Cardiac fibroblast (primary cell): ENCODE results near the gene OSTC.

ENCODE experiments used
- DNase-seq, 2 donors: peaks; one replicate each; pipeline versions ENCODE4 v3.0.0 to v3.0.0-alpha.2; 2010; ENCODE audit warnings: low read depth in 2 of 2
- H3K4me3 ChIP-seq, 2 donors: replicated peaks in 1 of 2; 1 replicate in 1 of 2; 2 replicates in 1 of 2; pipeline ENCODE4 v1.5.1; 2011; ENCODE audit warnings: low read depth in 2 of 2, low read length in 2 of 2, mild to moderate bottlenecking in 2 of 2, moderate library complexity in 1 of 2
- TF ChIP-seq, protein P1 (sequence below): IDR thresholded peaks from one replicate; pipeline ENCODE4 v1.5.1; 2011; ENCODE audit warnings: low read depth, mild to moderate bottlenecking, low read length, inconsistent platforms

The OSTC gene

GRCh38 chr4:108681321-108681809 is 31.0 kb downstream of the OSTC start:
- H3K4me3 ChIP-seq, result no peak overlapping the region
- TF ChIP-seq, protein P1, sequence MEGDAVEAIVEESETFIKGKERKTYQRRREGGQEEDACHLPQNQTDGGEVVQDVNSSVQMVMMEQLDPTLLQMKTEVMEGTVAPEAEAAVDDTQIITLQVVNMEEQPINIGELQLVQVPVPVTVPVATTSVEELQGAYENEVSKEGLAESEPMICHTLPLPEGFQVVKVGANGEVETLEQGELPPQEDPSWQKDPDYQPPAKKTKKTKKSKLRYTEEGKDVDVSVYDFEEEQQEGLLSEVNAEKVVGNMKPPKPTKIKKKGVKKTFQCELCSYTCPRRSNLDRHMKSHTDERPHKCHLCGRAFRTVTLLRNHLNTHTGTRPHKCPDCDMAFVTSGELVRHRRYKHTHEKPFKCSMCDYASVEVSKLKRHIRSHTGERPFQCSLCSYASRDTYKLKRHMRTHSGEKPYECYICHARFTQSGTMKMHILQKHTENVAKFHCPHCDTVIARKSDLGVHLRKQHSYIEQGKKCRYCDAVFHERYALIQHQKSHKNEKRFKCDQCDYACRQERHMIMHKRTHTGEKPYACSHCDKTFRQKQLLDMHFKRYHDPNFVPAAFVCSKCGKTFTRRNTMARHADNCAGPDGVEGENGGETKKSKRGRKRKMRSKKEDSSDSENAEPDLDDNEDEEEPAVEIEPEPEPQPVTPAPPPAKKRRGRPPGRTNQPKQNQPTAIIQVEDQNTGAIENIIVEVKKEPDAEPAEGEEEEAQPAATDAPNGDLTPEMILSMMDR, result no peak
- DNase-seq, result peak in 1 of 2 donors; percentile 14

- H3K4me3 ChIP-seq, result no peak overlapping the region
- peak; percentile 35 to 57 for DNase-seq
- TF ChIP-seq, protein P1, result peak; percentile 33
Measured at GRCh38 chr4:108683479-108683878, 33.1 kb downstream of the OSTC start.

DNA sequence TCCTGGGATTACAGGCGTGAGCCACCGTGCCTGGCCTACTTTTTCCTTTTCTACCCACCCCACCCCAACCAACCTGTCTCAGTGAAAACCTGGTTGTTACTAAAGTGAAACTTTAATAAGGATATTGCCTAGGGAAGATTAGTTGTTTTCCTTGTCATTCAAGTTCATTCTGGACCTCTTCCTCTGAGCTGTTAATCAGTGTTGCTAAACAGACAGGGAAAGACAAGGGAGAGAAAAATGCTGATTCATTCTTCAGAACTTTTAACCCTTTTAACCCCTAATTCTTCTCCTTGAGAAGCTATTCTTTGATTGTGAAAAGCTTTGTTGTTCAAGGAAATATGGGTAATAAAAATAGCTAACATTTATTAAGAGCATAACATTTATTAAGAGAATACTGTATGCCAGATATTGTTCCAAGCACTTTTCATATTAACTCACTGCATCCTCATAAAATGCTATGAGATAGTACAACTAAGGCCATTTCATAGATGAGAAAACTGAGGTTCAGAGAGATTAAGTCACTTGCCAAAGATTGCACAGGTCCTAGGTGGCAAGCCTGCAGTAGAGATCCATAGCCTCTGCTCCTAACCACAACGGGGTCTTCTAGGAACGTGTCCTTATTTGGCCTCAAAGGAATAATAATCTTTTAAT is 34.8 kb downstream of the OSTC start:
- H3K4me3 ChIP-seq, result no peak overlapping the region
- peak; percentile 23 to 39 for DNase-seq
- TF ChIP-seq, protein P1, result no peak

DNA sequence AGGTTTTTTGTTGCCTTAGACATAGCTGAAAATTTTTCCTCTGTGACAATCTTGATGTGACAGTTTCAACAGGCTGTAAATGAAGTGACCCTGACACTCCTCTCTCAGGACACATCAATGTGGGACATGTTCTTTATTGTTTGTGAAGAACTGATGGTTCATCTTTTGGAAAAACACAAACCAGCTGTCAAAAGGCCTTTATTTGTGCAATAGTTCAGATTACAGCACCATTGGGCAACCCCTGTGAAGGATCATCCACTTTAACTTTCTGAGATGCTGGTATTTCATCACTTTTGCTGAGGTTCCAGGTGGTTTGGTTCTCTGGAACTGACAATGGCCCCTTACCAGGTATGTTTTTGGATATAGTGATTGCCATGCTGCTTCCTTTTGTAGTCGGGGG is 40.3 kb downstream of the OSTC start:
- DNase-seq, result peak; percentile 17 to 38
- TF ChIP-seq, protein P1, result no peak
- no peak overlapping the region for H3K4me3 ChIP-seq

GRCh38 chr4:108693211-108693610 is 42.8 kb downstream of the OSTC start:
- no peak for DNase-seq
- TF ChIP-seq, protein P1, result no peak
- no peak overlapping the region for H3K4me3 ChIP-seq

DNA sequence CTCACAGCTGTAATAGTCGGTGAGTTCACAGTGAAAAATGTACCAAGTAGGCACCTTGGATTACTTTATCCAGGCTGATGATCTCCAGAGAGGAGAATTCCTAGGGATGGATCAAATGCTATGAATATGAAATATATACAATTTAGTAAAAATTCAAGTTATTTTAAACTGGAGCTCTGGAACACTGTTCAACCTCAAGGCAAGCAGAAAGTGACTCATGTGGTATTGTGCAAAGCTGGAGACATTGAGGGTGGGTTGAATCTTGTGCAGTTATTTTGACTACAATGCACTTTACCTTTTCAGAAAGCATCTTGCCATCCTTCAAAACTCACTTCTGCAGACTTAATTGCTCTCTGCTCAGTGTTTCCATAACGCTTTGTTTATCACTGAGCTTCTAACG is 43.4 kb downstream of the OSTC start:
- H3K4me3 ChIP-seq, result no peak overlapping the region
- TF ChIP-seq, protein P1, result no peak
- peak in 1 of 2 donors; percentile 43 for DNase-seq

GRCh38 chr4:108694423-108694822 is 44.0 kb downstream of the OSTC start:
- no peak for DNase-seq
- TF ChIP-seq, protein P1, result no peak
- H3K4me3 ChIP-seq, result no peak overlapping the region
